HEK293 (cell line): Measurements from ENCODE around the gene IDUA.

Experiments used
- KLF10 ChIP-seq: fragments of 450-650 bp; IDR thresholded peaks from 2 replicates; pipeline ENCODE4 v1.5.1; 2018; ENCODE audit warnings: missing biosample characterization, mild to moderate bottlenecking, missing genetic modification characterization
- SP2 ChIP-seq: fragments of 450-650 bp; formaldehyde crosslinking; IDR thresholded peaks from 2 replicates; pipeline ENCODE4 v1.5.1; 2016; ENCODE audit warnings: missing biosample characterization, missing genetic modification characterization
- TCF7L2 ChIP-seq: IDR thresholded peaks from 2 replicates; pipeline ENCODE4 v1.6.1; 2011; ENCODE audit warnings: low read depth, mild to moderate bottlenecking, inconsistent platforms, low read length, moderate library complexity, borderline replicate concordance
- ZFP3 ChIP-seq: fragments of 450-650 bp; formaldehyde crosslinking; IDR thresholded peaks from 2 replicates; pipeline ENCODE4 v1.5.1; 2016; ENCODE audit warnings: low read depth, missing biosample characterization, missing genetic modification characterization
- ZNF121 ChIP-seq: fragments of 450-650 bp; formaldehyde crosslinking; IDR thresholded peaks from 2 replicates; pipeline ENCODE4 v1.5.1; 2016; ENCODE audit warnings: missing biosample characterization, missing genetic modification characterization
- ZNF155 ChIP-seq: fragments of 450-650 bp; formaldehyde crosslinking; IDR thresholded peaks from 2 replicates; pipeline ENCODE4 v1.5.1; 2016; ENCODE audit warnings: missing biosample characterization, missing genetic modification characterization
- ZNF175 ChIP-seq: fragments of 450-650 bp; formaldehyde crosslinking; IDR thresholded peaks from 2 replicates; pipeline ENCODE4 v1.5.1; 2016; ENCODE audit warnings: missing biosample characterization, missing genetic modification characterization
- ZNF221 ChIP-seq: fragments of 450-650 bp; formaldehyde crosslinking; IDR thresholded peaks from 2 replicates; pipeline ENCODE4 v1.5.1; 2017; ENCODE audit warnings: missing biosample characterization, missing genetic modification characterization, borderline replicate concordance
- ZNF24 ChIP-seq: fragments of 450-650 bp; formaldehyde crosslinking; IDR thresholded peaks from 2 replicates; pipeline ENCODE4 v1.5.1; 2016; ENCODE audit warnings: missing biosample characterization, missing genetic modification characterization
- ZNF426 ChIP-seq: fragments of 450-650 bp; formaldehyde crosslinking; IDR thresholded peaks from 2 replicates; pipeline ENCODE4 v1.5.1; 2017; ENCODE audit warnings: missing biosample characterization, missing genetic modification characterization, mild to moderate bottlenecking, inconsistent platforms, moderate library complexity
- ZNF521 ChIP-seq: fragments of 450-650 bp; formaldehyde crosslinking; IDR thresholded peaks from 2 replicates; pipeline ENCODE4 v1.5.1; 2017; ENCODE audit warnings: missing biosample characterization, mild to moderate bottlenecking, missing genetic modification characterization
- ZNF571 ChIP-seq: fragments of 450-650 bp; formaldehyde crosslinking; IDR thresholded peaks from 2 replicates; pipeline ENCODE4 v1.5.0; 2017; ENCODE audit warnings: missing biosample characterization, missing genetic modification characterization
- ZNF785 ChIP-seq: fragments of 450-650 bp; formaldehyde crosslinking; IDR thresholded peaks from 2 replicates; pipeline ENCODE4 v1.5.1; 2016; ENCODE audit warnings: missing biosample characterization, missing genetic modification characterization
- TF ChIP-seq, protein P1 (sequence below): fragments of 450-650 bp; formaldehyde crosslinking; IDR thresholded peaks from 2 replicates; pipeline ENCODE4 v1.5.1; 2016; ENCODE audit warnings: missing biosample characterization, missing genetic modification characterization

DNA sequence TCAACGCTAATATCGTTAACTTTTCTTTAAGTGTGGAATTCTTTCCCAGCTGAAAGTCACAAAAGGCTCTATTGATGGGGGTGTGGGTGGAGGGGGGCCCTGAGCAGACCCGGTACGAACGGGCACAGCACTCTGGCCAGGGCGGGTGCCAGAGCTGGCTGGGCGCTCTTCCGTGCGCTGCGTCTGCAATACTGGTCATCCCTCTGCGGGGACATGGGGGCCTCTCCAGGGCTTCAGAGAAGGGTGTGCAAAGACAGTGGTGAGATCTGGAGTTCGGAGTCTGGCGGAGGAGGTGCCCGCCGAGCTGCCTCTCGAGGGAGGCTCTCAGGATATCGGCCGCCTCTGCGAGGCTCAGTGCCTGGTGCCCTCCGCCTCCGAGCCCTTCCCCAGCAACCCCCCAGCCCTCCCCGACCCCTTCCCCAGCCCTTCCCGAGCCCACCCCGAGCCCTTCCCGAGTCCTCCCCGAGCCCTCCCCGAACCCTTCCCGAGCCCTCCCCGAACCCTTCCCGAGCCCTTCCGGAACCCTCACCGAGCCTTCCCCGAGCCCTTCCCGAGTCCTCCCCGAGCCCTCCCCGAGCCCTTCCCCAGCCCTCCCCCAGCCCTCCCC lies 58.9 kb downstream of the IDUA start:
- TF ChIP-seq ZNF521 = no peak
- no peak for TF ChIP-seq TCF7L2
- TF ChIP-seq, protein P1, sequence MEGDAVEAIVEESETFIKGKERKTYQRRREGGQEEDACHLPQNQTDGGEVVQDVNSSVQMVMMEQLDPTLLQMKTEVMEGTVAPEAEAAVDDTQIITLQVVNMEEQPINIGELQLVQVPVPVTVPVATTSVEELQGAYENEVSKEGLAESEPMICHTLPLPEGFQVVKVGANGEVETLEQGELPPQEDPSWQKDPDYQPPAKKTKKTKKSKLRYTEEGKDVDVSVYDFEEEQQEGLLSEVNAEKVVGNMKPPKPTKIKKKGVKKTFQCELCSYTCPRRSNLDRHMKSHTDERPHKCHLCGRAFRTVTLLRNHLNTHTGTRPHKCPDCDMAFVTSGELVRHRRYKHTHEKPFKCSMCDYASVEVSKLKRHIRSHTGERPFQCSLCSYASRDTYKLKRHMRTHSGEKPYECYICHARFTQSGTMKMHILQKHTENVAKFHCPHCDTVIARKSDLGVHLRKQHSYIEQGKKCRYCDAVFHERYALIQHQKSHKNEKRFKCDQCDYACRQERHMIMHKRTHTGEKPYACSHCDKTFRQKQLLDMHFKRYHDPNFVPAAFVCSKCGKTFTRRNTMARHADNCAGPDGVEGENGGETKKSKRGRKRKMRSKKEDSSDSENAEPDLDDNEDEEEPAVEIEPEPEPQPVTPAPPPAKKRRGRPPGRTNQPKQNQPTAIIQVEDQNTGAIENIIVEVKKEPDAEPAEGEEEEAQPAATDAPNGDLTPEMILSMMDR (tag by site-specific recombination) = no peak
- TF ChIP-seq SP2 (tag by site-specific recombination) = no peak
- no peak for TF ChIP-seq ZNF221 (tag by site-specific recombination)
- TF ChIP-seq ZNF24 (tag by site-specific recombination) = no peak
- TF ChIP-seq ZNF426 (tag by site-specific recombination) = no peak
- TF ChIP-seq ZFP3 = no peak
- TF ChIP-seq ZNF175 (tag by site-specific recombination) = no peak
- TF ChIP-seq ZNF155 (tag by site-specific recombination) = no peak
- TF ChIP-seq ZNF121 = no peak
- no peak for TF ChIP-seq ZNF571 (tag by site-specific recombination)
- no peak for TF ChIP-seq KLF10 (tag by site-specific recombination)
- TF ChIP-seq ZNF785 (tag by site-specific recombination) = no peak
